EH (cell line): Measurements from ENCODE around the gene POLR2H.

Source experiments
- DNase-seq: peaks from one replicate; pipeline ENCODE4 v3.0.0-alpha.2; 2015; ENCODE audit warnings: low read depth

The POLR2H gene

DNA sequence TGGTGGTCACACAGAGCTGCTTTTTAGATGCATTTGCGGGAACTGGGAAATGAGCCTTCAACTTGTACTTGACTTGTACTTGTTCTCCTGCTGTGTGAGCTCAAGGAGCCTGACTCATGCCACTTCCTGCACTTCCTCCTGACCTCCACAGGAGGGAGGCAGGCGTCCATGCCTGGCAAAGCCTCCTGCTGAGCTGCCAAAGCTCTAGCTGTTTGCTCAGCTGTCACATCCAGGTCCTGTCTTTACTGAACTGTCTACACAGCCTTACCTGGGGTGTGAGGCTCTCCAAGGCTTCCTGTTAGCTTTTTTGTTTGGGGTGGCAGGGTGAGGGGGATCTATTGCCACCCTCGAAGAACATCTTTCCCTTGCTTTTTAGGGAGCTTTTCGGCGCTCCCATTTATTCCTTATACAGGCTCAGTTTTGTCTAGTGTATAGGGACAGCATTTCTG is 10.1 kb downstream of the POLR2H start:
- peak; percentile 88 for DNase-seq

DNA sequence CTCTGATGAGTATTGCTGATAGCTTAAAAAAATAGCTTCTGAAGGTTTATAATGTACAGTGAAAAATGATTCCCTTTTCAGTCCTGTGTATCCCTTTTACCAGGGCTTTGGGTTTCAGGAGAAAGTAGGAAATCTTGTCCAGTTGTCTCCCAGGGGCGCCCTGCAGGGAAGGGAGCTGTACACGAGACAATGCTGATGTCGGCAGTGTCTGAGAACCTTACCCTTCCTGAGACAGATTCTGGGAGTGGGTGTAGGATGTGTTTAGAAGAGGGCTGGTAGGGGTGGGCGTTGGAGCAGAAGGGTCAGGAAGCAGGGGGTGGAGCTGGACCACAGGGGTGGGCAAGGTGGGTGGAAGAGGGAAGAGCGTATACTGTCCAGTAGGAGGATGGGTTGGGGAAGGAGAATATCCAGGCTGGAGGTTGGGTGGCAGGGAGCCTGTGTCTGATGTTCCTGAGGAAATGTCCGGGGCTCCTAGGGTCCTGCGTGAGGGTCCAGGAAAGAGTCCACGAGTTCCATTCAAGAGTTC is 10.8 kb downstream of the POLR2H start:
- DNase-seq, result no peak

DNA sequence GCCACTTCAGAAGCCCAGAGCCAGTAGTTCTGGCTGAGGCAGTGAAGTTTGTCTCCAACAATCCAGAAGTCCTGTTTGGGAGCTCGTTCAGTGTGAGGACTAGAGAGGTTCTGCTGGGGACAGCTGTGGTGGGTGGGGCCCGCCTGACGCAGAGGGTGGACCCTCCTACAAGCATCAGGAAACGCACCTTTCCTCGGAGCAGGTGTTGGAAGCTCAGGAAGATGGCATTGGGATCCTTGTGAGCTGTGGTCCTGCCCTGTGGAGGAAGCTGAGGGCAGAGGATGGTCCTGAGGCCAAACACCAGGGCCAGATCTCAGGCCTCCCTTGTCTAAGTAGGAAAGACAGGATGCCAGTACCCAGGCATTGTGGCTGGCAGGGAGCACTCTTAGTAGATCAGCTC is 11.4 kb downstream of the POLR2H start:
- no peak for DNase-seq

- DNase-seq, result peak; percentile 57
Observed at GRCh38 chr3:184373422-184373821, 11.9 kb downstream of the POLR2H start.

GRCh38 chr3:184375747-184376461 is 14.4 kb downstream of the POLR2H start:
- DNase-seq, result no peak

DNA sequence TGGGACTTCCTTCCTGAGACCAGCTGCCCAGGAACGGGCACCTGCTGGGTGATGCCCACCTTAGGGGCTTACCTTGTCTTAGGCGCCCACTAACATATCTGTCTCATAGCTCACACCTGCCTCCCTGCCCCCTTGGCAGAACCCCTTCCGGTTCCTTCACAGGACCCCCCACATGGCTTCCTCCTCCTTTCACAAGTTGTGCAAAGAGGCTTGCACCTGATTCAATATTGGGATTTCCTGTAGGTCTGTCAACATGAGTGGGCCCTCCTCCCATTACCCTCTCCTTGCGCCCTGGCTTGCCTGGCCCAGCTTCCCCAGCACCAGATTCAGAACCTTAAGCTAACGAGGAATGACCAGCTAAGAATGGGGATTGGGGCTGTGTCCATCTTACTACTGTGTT is 15.9 kb downstream of the POLR2H start:
- no peak for DNase-seq

GRCh38 chr3:184377882-184378445 is 16.5 kb downstream of the POLR2H start, which contains the start of gene THPO:
TSS of gene THPO (minus strand) at chr3:184378207. CDS start at chr3:184376259, 1,948 bp downstream.
- no peak for DNase-seq

GRCh38 chr3:184378651-184379357 is 17.3 kb downstream of the POLR2H start:
- DNase-seq, result peak; percentile 62

GRCh38 chr3:184379358-184380184 is 18.1 kb downstream of the POLR2H start, which contains the start of gene CHRD:
TSS of gene CHRD (plus strand) at chr3:184380054. CDS start at chr3:184380319, 265 bp downstream.
- no peak for DNase-seq

- DNase-seq, result peak; percentile 61
Observed at GRCh38 chr3:184380185-184380626, 18.7 kb downstream of the POLR2H start.

DNA sequence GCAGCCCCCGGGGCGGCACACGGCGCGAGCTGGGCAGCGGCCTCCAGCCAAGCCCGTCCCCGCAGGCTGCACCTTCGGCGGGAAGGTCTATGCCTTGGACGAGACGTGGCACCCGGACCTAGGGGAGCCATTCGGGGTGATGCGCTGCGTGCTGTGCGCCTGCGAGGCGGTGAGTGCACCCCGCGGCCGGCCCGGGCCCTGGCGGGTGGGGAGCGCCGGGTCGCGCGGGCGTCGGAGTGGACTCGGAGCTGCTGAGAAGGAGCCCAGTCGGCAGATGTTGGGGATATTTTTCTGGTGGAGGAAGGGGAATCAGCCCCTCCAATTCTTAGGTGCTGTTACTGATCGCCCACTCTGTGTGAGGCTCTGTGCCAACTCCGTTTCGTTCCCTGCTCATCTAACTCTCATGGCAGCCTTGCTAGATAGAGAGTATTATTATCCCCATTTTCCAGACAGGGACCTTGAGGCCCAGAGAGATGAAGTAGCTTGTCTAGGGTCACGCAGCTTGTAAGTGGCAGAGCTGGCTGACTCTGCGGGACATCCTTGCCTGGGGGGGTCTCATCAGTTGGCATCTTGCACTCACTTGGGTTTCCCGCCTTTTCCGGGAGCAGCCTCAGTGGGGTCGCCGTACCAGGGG is 19.2 kb downstream of the POLR2H start:
- DNase-seq, result no peak

DNA sequence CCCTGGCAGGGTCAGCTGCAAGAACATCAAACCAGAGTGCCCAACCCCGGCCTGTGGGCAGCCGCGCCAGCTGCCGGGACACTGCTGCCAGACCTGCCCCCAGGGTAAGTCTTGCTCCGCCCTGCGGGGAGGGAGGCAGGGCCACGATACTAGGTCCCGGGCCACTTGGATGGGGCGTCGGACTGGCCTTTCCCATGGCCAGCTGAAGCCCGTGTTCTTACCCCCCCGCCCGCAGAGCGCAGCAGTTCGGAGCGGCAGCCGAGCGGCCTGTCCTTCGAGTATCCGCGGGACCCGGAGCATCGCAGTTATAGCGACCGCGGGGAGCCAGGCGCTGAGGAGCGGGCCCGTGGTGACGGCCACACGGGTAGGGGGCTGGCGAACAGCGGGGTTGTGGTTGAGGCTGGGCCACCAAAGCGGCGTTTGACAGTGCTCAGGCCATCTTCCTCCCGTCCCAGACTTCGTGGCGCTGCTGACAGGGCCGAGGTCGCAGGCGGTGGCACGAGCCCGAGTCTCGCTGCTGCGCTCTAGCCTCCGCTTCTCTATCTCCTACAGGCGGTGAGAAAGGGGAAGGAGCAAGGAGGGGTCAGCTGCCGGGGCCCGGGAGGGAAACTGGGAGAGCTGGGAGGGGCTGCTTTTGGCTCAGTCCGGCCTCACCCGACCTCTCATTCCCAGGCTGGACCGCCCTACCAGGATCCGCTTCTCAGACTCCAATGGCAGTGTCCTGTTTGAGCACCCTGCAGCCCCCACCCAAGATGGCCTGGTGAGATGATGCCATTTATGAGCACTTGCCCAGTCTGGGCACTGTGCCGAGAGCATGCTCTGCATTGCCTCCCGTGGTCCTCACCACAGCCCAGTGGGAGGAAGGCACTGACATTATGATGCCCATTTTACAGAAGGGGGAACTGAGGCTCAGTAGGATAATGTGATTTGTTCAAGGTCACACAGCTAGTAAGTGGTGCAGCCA is 20.0 kb downstream of the POLR2H start:
- DNase-seq, result no peak

GRCh38 chr3:184382326-184383032 is 21.0 kb downstream of the POLR2H start:
- DNase-seq, result no peak

DNA sequence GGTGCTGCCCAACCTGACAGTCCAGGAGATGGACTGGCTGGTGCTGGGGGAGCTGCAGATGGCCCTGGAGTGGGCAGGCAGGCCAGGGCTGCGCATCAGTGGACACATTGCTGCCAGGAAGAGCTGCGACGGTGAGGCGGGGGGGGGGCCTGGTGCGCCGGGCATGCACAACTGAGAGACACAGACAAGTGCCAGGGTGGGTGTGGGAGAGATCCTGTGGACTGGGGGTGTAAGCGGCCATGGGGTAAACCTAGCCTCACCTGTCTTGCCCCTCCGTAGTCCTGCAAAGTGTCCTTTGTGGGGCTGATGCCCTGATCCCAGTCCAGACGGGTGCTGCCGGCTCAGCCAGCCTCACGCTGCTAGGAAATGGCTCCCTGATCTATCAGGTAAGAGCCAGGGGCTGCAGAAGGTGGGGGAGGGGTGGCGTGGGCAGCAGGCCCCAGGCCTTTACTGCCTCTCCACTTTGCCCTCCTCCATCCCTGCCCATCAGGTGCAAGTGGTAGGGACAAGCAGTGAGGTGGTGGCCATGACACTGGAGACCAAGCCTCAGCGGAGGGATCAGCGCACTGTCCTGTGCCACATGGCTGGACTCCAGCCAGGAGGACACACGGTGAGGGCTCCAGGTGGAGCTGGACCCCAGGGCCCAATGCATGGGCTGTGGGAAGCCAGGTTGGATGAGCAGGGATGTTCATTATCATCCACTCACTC is 21.7 kb downstream of the POLR2H start:
- no peak for DNase-seq

DNA sequence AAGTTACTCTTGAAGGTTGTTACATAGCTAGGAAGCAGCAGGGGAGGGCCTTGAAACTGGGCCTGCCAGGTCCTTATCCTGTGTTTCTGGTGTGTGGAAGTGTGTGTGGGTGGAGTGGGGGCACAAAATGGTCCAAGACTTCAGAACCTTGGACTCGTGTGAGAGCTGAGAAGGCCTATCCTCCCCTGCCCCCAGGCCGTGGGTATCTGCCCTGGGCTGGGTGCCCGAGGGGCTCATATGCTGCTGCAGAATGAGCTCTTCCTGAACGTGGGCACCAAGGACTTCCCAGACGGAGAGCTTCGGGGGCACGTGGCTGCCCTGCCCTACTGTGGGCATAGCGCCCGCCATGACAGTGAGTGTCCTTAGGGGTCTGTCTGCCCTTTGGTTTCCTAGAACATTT is 22.8 kb downstream of the POLR2H start:
- DNase-seq, result no peak

DNA sequence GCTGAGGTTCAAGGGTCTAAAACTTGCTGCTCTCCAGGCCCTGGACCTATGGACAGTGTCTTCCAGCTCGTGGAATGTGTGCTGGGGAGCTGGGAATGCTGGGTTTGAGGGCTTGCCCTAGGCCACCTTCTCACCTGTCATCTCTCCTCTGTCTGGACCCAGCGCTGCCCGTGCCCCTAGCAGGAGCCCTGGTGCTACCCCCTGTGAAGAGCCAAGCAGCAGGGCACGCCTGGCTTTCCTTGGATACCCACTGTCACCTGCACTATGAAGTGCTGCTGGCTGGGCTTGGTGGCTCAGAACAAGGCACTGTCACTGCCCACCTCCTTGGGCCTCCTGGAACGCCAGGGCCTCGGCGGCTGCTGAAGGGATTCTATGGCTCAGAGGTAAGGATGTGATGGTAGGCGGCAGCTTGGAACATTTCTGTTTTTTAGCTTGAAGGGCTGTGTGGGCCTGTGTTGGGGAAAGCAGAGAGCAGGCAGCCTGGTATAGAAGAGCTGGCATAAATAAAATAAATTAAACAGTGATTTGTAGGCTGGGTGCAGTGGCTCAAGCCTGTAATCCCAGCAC is 23.4 kb downstream of the POLR2H start:
- no peak for DNase-seq

DNA sequence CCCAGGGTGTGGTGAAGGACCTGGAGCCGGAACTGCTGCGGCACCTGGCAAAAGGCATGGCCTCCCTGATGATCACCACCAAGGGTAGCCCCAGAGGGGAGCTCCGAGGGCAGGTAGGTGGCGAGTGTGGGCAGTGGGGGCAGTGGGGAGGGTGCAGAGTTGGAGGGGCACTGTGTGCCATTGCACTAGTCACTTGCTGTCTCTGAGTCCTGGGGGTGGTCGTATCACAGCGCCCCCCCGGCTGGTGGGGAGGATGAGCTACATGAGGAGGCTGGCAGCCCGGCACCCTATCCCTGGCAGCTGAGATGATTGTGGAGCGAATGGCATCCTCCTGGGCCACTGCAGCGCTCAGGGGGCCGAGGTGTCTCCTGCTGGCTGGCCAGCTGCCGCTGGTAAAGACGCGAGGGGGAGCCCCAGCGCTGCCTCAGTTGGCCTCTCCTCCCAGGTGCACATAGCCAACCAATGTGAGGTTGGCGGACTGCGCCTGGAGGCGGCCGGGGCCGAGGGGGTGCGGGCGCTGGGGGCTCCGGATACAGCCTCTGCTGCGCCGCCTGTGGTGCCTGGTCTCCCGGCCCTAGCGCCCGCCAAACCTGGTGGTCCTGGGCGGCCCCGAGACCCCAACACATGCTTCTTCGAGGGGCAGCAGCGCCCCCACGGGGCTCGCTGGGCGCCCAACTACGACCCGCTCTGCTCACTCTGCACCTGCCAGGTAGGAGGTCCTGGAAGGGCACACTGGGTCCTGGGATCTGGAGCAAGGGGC is 24.7 kb downstream of the POLR2H start:
- no peak for DNase-seq
